ENCODE data around the gene PRKCQ. TPM values are rescaled to one million over a fixed set of nuclear protein-coding genes. Genes with fewer than 3 reads are reported as not detected.

Gene PRKCQ
- total and polyA plus RNA-seq, 4 donors = 0.13 to 3.3 (median 0.45) TPM

DNA sequence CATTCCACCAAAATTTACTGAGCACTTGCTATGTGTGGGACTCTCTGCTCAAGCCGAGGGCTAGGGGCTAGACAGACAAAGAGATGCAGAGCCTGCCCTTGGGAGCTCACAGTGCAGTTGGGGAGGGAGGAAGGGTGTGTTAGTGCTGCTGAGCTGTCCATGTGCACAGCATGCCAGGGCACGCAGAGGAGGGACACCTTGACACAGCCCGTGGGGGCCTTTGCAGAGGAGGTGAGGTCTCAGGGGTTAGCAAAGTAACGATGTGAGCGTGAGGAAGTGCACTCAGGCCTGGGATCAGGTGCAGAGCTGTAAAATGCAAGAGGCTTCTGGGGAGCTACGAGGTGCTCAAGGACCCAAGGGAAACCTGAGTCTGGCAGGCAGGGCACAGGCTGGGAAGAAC, 16.3 kb downstream of the PRKCQ start:
- WGBS = 76% methylated on average over 6 of the region's 6 CpGs
- Histone ChIP-seq H3K4me1 (ENCODE audit: control insufficient read depth in 4 of 4, insufficient read depth in 4 of 4, low read length in 3 of 4) (no peaks in the 10 kb centered on the region), H3K27me3 (ENCODE audit: control insufficient read depth in 4 of 4, insufficient read depth in 4 of 4, low read length in 3 of 4) (peaks cover 0 to 2% (median 0%) of the 10 kb centered on the region in 4 donors), H3K9me3 (ENCODE audit: control insufficient read depth in 4 of 4, low read length in 3 of 4) (no peaks in the 10 kb centered on the region), H3K9ac (ENCODE audit: low read depth in 1 of 2, low read length in 2 of 2) (no peak overlapping the region), H3K27ac (ENCODE audit: low read depth in 1 of 2, low read length in 2 of 2) (no peak overlapping the region), H3K36me3 (ENCODE audit: control insufficient read depth in 4 of 4, insufficient read depth in 3 of 4, low read depth in 1 of 4, low read length in 3 of 4) (no peaks in the 10 kb centered on the region), H3K4me3 (ENCODE audit: low read depth in 1 of 3, low read length in 3 of 3) (no peak overlapping the region)
- DNase-seq (ENCODE audit: low spot score) = no peak
- no peak for TF ChIP-seq EGR1 (IDR thresholded peaks at IDR 0.05; ENCODE audit: low read depth in 2 of 2)
- TF ChIP-seq JUND (IDR thresholded peaks at IDR 0.05) = no peak
- TF ChIP-seq TAF1 (conservative IDR thresholded peaks at IDR 0.05) = no peak
- TF ChIP-seq REST (IDR thresholded peaks at IDR 0.05) = no peak
- TF ChIP-seq, protein P1, sequence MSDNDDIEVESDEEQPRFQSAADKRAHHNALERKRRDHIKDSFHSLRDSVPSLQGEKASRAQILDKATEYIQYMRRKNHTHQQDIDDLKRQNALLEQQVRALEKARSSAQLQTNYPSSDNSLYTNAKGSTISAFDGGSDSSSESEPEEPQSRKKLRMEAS (IDR thresholded peaks at IDR 0.05) = no peak
- no peak for TF ChIP-seq CTCF (IDR thresholded peaks at IDR 0.05; ENCODE audit: low read depth, low read length, missing input control)
- TF ChIP-seq, protein P2, sequence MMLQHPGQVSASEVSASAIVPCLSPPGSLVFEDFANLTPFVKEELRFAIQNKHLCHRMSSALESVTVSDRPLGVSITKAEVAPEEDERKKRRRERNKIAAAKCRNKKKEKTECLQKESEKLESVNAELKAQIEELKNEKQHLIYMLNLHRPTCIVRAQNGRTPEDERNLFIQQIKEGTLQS (IDR thresholded peaks at IDR 0.05) = no peak
- TF ChIP-seq YY1 (IDR thresholded peaks at IDR 0.05) = no peak
- TF ChIP-seq NR2F2 (IDR thresholded peaks at IDR 0.05) = no peak
- no peak for TF ChIP-seq FOXA1 (IDR thresholded peaks at IDR 0.05)

GRCh38 chr10:6563075-6563474, 17.0 kb downstream of the PRKCQ start:
- Histone ChIP-seq H3K36me3 (ENCODE audit: control insufficient read depth in 4 of 4, insufficient read depth in 3 of 4, low read depth in 1 of 4, low read length in 3 of 4) (no peaks in the 10 kb centered on the region), H3K4me3 (ENCODE audit: low read depth in 1 of 3, low read length in 3 of 3) (no peak overlapping the region), H3K9ac (ENCODE audit: low read depth in 1 of 2, low read length in 2 of 2) (no peak overlapping the region), H3K27me3 (ENCODE audit: control insufficient read depth in 4 of 4, insufficient read depth in 4 of 4, low read length in 3 of 4) (peaks cover 0 to 2% (median 0%) of the 10 kb centered on the region in 4 donors), H3K27ac (ENCODE audit: low read depth in 1 of 2, low read length in 2 of 2) (no peak overlapping the region), H3K9me3 (ENCODE audit: control insufficient read depth in 4 of 4, low read length in 3 of 4) (no peaks in the 10 kb centered on the region), H3K4me1 (ENCODE audit: control insufficient read depth in 4 of 4, insufficient read depth in 4 of 4, low read length in 3 of 4) (no peaks in the 10 kb centered on the region)
- TF ChIP-seq SP1 (IDR thresholded peaks at IDR 0.05) = no peak
- no peak for TF ChIP-seq YY1 (IDR thresholded peaks at IDR 0.05)
- TF ChIP-seq GABPA (IDR thresholded peaks at IDR 0.05 in 1 of 2, conservative IDR thresholded peaks at IDR 0.05 in 1 of 2) = no peak
- no peak for TF ChIP-seq HNF4A (conservative IDR thresholded peaks at IDR 0.05)
- TF ChIP-seq, protein P1 (IDR thresholded peaks at IDR 0.05) = no peak
- no peak for TF ChIP-seq TAF1 (conservative IDR thresholded peaks at IDR 0.05)
- TF ChIP-seq, protein P3, sequence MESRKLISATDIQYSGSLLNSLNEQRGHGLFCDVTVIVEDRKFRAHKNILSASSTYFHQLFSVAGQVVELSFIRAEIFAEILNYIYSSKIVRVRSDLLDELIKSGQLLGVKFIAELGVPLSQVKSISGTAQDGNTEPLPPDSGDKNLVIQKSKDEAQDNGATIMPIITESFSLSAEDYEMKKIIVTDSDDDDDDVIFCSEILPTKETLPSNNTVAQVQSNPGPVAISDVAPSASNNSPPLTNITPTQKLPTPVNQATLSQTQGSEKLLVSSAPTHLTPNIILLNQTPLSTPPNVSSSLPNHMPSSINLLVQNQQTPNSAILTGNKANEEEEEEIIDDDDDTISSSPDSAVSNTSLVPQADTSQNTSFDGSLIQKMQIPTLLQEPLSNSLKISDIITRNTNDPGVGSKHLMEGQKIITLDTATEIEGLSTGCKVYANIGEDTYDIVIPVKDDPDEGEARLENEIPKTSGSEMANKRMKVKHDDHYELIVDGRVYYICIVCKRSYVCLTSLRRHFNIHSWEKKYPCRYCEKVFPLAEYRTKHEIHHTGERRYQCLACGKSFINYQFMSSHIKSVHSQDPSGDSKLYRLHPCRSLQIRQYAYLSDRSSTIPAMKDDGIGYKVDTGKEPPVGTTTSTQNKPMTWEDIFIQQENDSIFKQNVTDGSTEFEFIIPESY (IDR thresholded peaks at IDR 0.05) = no peak
- no peak for TF ChIP-seq RXRA (IDR thresholded peaks at IDR 0.05)
- no peak for TF ChIP-seq EGR1 (IDR thresholded peaks at IDR 0.05; ENCODE audit: low read depth in 2 of 2)
- no peak for TF ChIP-seq HNF4G (IDR thresholded peaks at IDR 0.05)
- TF ChIP-seq, protein P2 (IDR thresholded peaks at IDR 0.05) = no peak
- no peak for TF ChIP-seq NR2F2 (IDR thresholded peaks at IDR 0.05)
- TF ChIP-seq JUND (IDR thresholded peaks at IDR 0.05) = no peak
- no peak for TF ChIP-seq FOXA2 (IDR thresholded peaks at IDR 0.05)
- TF ChIP-seq REST (IDR thresholded peaks at IDR 0.05) = no peak
- TF ChIP-seq FOXA1 (IDR thresholded peaks at IDR 0.05) = no peak
- no peak for TF ChIP-seq RAD21 (IDR thresholded peaks at IDR 0.05)
- no peak for DNase-seq (ENCODE audit: low spot score)
- WGBS = 62% methylated on average over 7 of the region's 7 CpGs

All from liver (tissue), 9 donors.